Coronary artery (tissue), 2 donors: ENCODE data around the gene IZUMO1.

Experiments
- DNase-seq: peaks from one replicate; pipeline ENCODE4 v3.0.0-alpha.2; 2017; ENCODE audit warnings: low spot score
- H3K27ac ChIP-seq, 2 donors: fragments of 200-600 bp; sonication (generic); one replicate each; pipeline ENCODE4 v1.5.1; 2016 to 2019
- H3K4me3 ChIP-seq: fragments of 200-600 bp; sonication (generic); 2 replicates; pipeline ENCODE4 v1.5.1; 2016; ENCODE audit warnings: mild to moderate bottlenecking, moderate library complexity
- CTCF ChIP-seq: fragments of 200-600 bp; sonication (generic); IDR thresholded peaks from one replicate; pipeline ENCODE4 v1.5.1; 2019; ENCODE audit warnings: antibody characterized with exemption

Gene IZUMO1

GRCh38 chr19:48716562-48717291 lies 30.0 kb downstream of the IZUMO1 start:
- DNase-seq, result peak; percentile 75
- peak overlapping the region; percentile 55 to 85 for H3K27ac ChIP-seq

GRCh38 chr19:48715681-48716171 lies 31.0 kb downstream of the IZUMO1 start:
- no peak for TF ChIP-seq CTCF
- Histone ChIP-seq H3K4me3 (peak overlapping the region; percentile 78), H3K27ac (peak overlapping the region; percentile 42 to 89)
- no peak for DNase-seq

More at GRCh38 chr19:48716562-48717291, 30.0 kb downstream of the IZUMO1 start:
- H3K4me3 ChIP-seq, result peak overlapping the region; percentile 66
- no peak for TF ChIP-seq CTCF

- H3K27ac ChIP-seq, result peak overlapping the region; percentile 67 to 89
- peak; percentile 79 for DNase-seq
- H3K4me3 ChIP-seq, result peak overlapping the region; percentile 78
- TF ChIP-seq CTCF, result no peak
Measured at GRCh38 chr19:48714759-48715675, 31.7 kb downstream of the IZUMO1 start.

- DNase-seq, result peak; percentile 99
- no peak for TF ChIP-seq CTCF
- peak overlapping the region; percentile 78 for H3K4me3 ChIP-seq
- H3K27ac ChIP-seq, result peak overlapping the region; percentile 67 to 89
Measured at GRCh38 chr19:48713864-48714755, 32.6 kb downstream of the IZUMO1 start.

- H3K4me3 ChIP-seq, result peak overlapping the region; percentile 78
- peak overlapping the region; percentile 46 to 72 for H3K27ac ChIP-seq
- TF ChIP-seq CTCF, result no peak
- DNase-seq, result peak; percentile 73
Measured at GRCh38 chr19:48713041-48713863, 33.5 kb downstream of the IZUMO1 start.
